Stimulated activated CD4-positive, alpha-beta T cell treated with anti-CD3 and anti-CD28 coated beads, Interleukin-12 subunit alpha, Interleukin-12 subunit beta, amount 100 ng/mL, for 4 hours (primary cell): ENCODE data around the gene PCDH9.

Experiments
- DNase-seq: peaks from one replicate; pipeline ENCODE4 v3.0.0-alpha.2; 2020

Gene PCDH9

DNA sequence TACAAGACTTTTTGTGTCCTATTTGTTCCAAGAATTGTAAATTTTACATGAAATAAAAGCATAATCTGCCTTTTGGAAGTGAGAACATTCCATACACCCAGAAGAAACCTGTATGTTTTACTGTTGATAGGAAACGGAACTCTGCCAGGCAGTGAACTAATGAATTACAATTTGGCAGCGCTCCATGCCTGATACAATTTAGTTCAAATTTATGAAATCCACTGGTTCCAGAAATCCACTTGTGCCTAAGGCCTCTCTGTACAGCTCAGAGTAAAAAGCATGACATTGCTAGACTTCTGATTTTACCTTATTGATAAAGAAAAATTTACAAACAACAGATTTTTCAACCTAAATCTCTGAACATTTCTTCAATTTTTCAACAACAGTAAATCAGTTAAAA is 78.1 kb downstream of the PCDH9 start:
- no peak for DNase-seq

DNA sequence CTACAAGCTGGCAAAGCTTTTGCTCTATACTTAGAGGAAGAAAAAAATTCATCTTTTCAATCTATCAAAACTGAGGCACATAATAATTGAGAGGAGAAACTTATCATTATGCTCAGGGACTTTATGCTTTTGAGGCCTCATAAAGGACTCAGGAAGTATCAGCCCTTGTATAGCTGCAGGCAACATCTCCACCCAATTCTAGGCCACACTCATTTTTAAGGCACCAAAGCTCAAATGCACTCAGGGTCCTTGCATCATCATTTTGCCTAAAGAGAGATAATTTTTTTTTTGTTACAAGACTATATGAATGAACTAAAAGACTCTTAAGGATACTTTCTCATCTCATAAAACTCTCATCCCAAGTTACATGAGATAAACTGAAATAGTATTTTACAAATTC is 78.5 kb downstream of the PCDH9 start:
- no peak for DNase-seq

DNA sequence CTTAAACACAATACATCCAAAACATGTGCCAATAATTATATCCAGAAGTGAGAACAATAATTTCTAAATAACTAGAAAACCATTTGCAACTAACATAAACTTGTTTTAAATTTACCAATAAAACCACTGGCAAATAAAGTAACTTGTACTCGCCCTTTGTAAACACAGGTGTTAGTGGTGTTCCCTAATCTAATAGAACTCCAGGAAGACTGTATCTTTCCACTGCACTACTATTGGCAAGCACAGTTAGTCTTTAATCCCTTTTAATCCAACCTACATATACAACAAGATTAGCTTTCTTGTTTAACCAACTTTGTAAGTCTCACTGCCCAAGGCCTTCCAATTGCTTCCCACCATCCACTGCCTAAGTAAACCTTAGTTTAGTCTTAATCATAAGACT is 79.5 kb downstream of the PCDH9 start:
- DNase-seq, result no peak

GRCh38 chr13:67148161-67148571 is 82.0 kb downstream of the PCDH9 start:
- DNase-seq, result no peak

GRCh38 chr13:67147342-67148133 is 82.6 kb downstream of the PCDH9 start:
- DNase-seq, result no peak

DNA sequence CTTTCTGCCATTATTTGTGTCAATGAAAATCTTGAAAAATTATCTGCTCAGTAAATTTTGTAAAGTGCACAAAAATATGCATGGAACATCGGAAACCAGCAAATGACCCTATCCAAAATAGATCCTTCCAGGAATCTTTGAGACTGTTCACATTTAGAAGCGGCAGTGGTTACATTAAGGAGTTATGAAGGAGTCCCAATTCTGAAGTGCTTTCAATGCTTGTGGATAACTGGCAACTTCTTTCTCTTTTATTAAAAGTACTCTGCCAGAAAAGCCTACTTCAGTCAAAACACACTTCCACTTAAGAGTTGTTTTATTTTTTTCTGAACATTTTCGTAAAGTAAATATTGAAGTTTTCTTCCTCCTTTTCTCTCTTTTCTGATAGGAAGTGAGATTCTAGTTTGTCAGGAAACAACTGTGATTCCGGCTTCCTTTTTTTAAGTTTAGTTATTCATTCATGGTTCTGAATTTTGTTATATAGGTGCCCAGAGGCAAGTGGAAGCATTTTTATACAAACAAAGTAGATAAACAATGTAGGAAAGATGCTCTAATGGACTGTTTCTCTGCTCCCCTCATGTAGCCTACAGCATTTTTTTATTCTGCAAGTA is 83.5 kb downstream of the PCDH9 start:
- DNase-seq, result no peak

GRCh38 chr13:67145950-67146349 is 84.2 kb downstream of the PCDH9 start:
- no peak for DNase-seq

- no peak for DNase-seq
These were observed 86.5 kb downstream of the PCDH9 start for GRCh38 chr13:67143544-67144115.

DNA sequence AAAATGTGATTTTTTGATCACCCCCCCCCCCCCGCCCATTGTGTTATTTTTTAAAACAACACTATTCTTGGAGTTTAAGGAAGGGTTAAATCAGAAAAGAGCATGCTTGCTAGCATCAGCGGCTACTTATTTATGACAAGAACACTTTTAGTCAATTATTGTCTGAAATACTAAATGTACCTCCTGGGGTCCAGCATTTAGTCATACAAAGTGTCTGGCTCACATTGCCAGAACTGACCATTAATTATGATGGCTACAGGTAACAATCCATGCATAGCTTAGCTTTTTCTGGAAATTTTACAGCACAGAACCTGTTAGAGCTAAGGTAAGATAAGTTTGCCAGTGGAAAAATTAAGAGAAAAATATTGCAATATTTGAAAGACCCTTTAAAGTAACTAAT is 90.1 kb downstream of the PCDH9 start:
- no peak for DNase-seq

DNA sequence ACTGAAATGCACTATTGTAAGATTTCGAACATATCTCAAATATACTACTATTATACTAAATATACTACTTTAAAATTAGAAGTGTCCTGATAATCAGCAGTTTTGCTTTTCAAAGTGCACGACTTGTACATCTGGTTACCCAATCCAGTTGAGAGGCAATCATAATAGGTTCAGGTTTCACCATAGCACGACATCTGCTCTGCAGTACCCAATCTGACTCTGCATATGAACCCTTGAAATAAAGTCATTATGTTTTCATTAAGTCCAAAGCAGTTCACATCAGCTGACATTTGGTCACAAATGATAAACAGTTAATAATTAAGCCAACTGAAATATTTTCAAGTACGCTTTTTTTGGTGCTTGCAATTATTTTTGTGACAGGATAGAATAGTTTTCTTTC is 90.6 kb downstream of the PCDH9 start:
- no peak for DNase-seq

GRCh38 chr13:67138970-67139369 is 91.2 kb downstream of the PCDH9 start:
- no peak for DNase-seq

GRCh38 chr13:67137044-67137735 is 92.9 kb downstream of the PCDH9 start:
- no peak for DNase-seq

DNA sequence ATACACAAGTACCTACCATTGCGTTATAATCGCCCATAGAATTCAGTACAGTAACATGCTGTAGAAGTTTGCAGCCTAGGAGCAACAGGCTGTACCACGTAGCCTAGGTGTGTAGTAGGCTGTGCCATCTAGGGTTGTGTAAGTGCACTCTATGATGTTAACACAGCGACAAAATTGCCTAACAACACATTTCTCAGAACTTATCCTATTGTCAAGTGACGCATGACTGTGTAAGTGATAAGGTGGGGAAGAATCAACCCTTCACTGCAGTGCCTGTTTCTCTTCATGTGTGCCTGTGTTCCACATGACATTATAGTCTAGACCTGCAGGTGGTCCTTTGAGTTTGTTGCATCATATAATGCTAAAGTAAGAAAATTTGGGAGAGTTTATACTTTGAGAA is 94.0 kb downstream of the PCDH9 start:
- no peak for DNase-seq

GRCh38 chr13:67135356-67135755 is 94.8 kb downstream of the PCDH9 start:
- no peak for DNase-seq

GRCh38 chr13:67134417-67135129 is 95.6 kb downstream of the PCDH9 start:
- no peak for DNase-seq

- no peak for DNase-seq
These were observed 96.7 kb downstream of the PCDH9 start for GRCh38 chr13:67133476-67133875.

GRCh38 chr13:67131393-67131792 is 98.7 kb downstream of the PCDH9 start:
- no peak for DNase-seq

- no peak for DNase-seq
These were observed 99.7 kb downstream of the PCDH9 start for GRCh38 chr13:67130444-67130843.

- no peak for DNase-seq
These were observed 102.0 kb downstream of the PCDH9 start for GRCh38 chr13:67128136-67128535.

GRCh38 chr13:67125681-67126080 is 104.5 kb downstream of the PCDH9 start:
- no peak for DNase-seq

GRCh38 chr13:67123165-67123564 is 107.0 kb downstream of the PCDH9 start:
- DNase-seq, result no peak

- no peak for DNase-seq
These were observed 107.9 kb downstream of the PCDH9 start for GRCh38 chr13:67122251-67122650.

DNA sequence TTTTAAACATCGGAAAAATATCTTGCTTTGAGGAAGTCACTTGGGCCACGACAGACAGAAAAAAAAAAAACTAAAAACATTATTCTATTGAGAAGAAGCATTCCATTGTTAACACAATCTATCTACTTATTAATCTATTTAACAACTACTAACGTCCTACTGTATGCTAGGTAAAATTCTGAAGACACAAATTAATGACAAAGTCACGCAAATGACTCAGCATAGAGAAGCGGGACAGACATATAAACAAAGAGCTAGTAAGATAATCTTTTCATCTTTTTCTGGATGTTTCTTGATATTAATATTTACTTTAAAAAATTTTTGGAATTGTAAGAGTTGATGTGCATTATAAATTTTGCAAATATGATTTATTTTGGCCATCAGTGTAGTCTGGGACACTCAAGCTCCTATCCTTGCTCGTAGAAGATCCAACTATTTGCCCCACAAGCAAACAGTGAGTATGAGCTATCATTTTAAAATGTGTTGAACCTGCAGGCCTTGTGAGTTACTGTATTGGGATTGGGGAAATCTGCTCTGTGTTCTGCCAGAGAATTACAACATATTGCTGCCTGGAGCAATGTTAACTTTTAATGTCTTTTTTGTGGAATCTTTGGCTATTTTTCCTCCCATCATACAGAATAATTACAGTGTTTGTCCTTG is 109.1 kb downstream of the PCDH9 start:
- DNase-seq, result no peak
